ENCODE results near the gene NAT8L. TPM values are rescaled to one million over a fixed set of nuclear protein-coding genes. Genes with fewer than 3 reads are reported as not detected.

NAT8L gene
- total RNA-seq, 1 donor from 2014 or later: not detected

- TF ChIP-seq CTCF (IDR thresholded peaks at IDR 0.05): no peak
- Histone ChIP-seq H3K27ac (no peak overlapping the region), H3K27me3 (no peaks in the 10 kb centered on the region), H3K4me1 (no peaks in the 10 kb centered on the region), H3K36me3 (no peaks in the 10 kb centered on the region), H3K4me3 (no peak overlapping the region), H3K9me3 (no peaks in the 10 kb centered on the region)
- intact Hi-C loops (cut with DNase I): no loop called here
- DNase-seq (ENCODE audit: low spot score in 2 of 2): no peak
Observed at GRCh38 chr4:2071912-2072867, 13.1 kb downstream of the NAT8L start.

GRCh38 chr4:2072971-2073807 lies 14.1 kb downstream of the NAT8L start:
- no peaks in the 10 kb centered on the region for H3K4me1 ChIP-seq
- DNase-seq (ENCODE audit: low spot score in 2 of 2): no peak

GRCh38 chr4:2073808-2074481 lies 14.8 kb downstream of the NAT8L start:
- H3K36me3 ChIP-seq: no peaks in the 10 kb centered on the region
- intact Hi-C loops (cut with DNase I): no loop called here
- DNase-seq (ENCODE audit: low spot score in 2 of 2): no peak
- no peak overlapping the region for H3K4me3 ChIP-seq
- no peaks in the 10 kb centered on the region for H3K9me3 ChIP-seq
- H3K4me1 ChIP-seq: no peaks in the 10 kb centered on the region
- TF ChIP-seq CTCF (IDR thresholded peaks at IDR 0.05): no peak
- H3K27me3 ChIP-seq: no peaks in the 10 kb centered on the region
- no peak overlapping the region for H3K27ac ChIP-seq

More at GRCh38 chr4:2072971-2073807, 14.1 kb downstream of the NAT8L start:
- H3K27ac ChIP-seq: no peak overlapping the region
- H3K36me3 ChIP-seq: no peaks in the 10 kb centered on the region
- H3K4me3 ChIP-seq: no peak overlapping the region
- H3K9me3 ChIP-seq: no peaks in the 10 kb centered on the region
- no peak for TF ChIP-seq CTCF (IDR thresholded peaks at IDR 0.05)
- no peaks in the 10 kb centered on the region for H3K27me3 ChIP-seq
- intact Hi-C loops (cut with DNase I): no loop called here

GRCh38 chr4:2074588-2074987 lies 15.5 kb downstream of the NAT8L start:
- Histone ChIP-seq H3K27me3 (no peaks in the 10 kb centered on the region), H3K9me3 (no peaks in the 10 kb centered on the region), H3K36me3 (no peaks in the 10 kb centered on the region), H3K4me3 (no peak overlapping the region), H3K4me1 (no peaks in the 10 kb centered on the region), H3K27ac (no peak overlapping the region)
- no peak for TF ChIP-seq CTCF (IDR thresholded peaks at IDR 0.05)
- intact Hi-C loops (cut with DNase I): no loop called here
- no peak for DNase-seq (ENCODE audit: low spot score in 2 of 2)

- Histone ChIP-seq H3K4me1 (no peaks in the 10 kb centered on the region), H3K4me3 (no peak overlapping the region), H3K9me3 (no peaks in the 10 kb centered on the region), H3K36me3 (no peaks in the 10 kb centered on the region), H3K27ac (no peak overlapping the region), H3K27me3 (no peaks in the 10 kb centered on the region)
- no peak for TF ChIP-seq CTCF (IDR thresholded peaks at IDR 0.05)
- no peak for DNase-seq (ENCODE audit: low spot score in 2 of 2)
- intact Hi-C loops (cut with DNase I): no loop called here
Observed at GRCh38 chr4:2075171-2075986, 16.3 kb downstream of the NAT8L start.
